GM23248 (cell line): ENCODE data around the gene PLA2G5. TPM values are rescaled to one million over a fixed set of nuclear protein-coding genes. Genes with fewer than 3 reads are reported as not detected.

Experiments used
- DNase-seq: peaks from one replicate; pipeline ENCODE4 v3.0.0-alpha.2; 2015
- H2AFZ ChIP-seq: fragments of 200-600 bp; sonication (generic); 2 replicates; pipeline ENCODE4 v1.6.1; 2016; ENCODE audit warnings: antibody characterized with exemption
- H3F3A ChIP-seq: fragments of 200-600 bp; sonication (generic); 2 replicates; pipeline ENCODE4 v1.6.1; 2016; ENCODE audit warnings: mild to moderate bottlenecking, antibody characterized with exemption, mixed run types; ENCODE audit not compliant: insufficient read depth
- H3K27ac ChIP-seq: fragments of 200-600 bp; sonication (generic); 2 replicates; pipeline ENCODE4 v1.5.1; 2016; ENCODE audit warnings: mild to moderate bottlenecking
- H3K27me3 ChIP-seq: fragments of 200-600 bp; sonication (generic); replicated peaks from 2 replicates; pipeline ENCODE4 v1.6.1; 2016; ENCODE audit warnings: mild to moderate bottlenecking; ENCODE audit not compliant: insufficient read depth
- H3K36me3 ChIP-seq: fragments of 200-600 bp; sonication (generic); 2 replicates; pipeline ENCODE4 v1.6.1; 2016; ENCODE audit warnings: low read depth, mild to moderate bottlenecking
- H3K4me1 ChIP-seq: fragments of 200-600 bp; sonication (generic); 2 replicates; pipeline ENCODE4 v1.6.1; 2016; ENCODE audit warnings: mild to moderate bottlenecking; ENCODE audit not compliant: insufficient read depth
- H3K4me2 ChIP-seq: fragments of 200-600 bp; sonication (generic); one replicate; pipeline ENCODE4 v1.6.1; 2016; ENCODE audit warnings: mild to moderate bottlenecking; ENCODE audit not compliant: unreplicated experiment
- H3K4me3 ChIP-seq: fragments of 200-600 bp; sonication (generic); 2 replicates; pipeline ENCODE4 v1.5.1; 2016; ENCODE audit warnings: mild to moderate bottlenecking
- H3K79me2 ChIP-seq: fragments of 200-600 bp; sonication (generic); 2 replicates; pipeline ENCODE4 v1.6.1; 2016; ENCODE audit warnings: mild to moderate bottlenecking; ENCODE audit not compliant: insufficient read depth
- H3K9ac ChIP-seq: fragments of 200-600 bp; sonication (generic); 2 replicates; pipeline ENCODE4 v1.6.1; 2016; ENCODE audit warnings: mild to moderate bottlenecking
- H3K9me2 ChIP-seq: fragments of 200-600 bp; sonication (generic); 2 replicates; pipeline ENCODE4 v1.6.1; 2016; ENCODE audit warnings: mixed run types, mild to moderate bottlenecking, moderate library complexity; ENCODE audit not compliant: insufficient read depth
- H3K9me3 ChIP-seq: fragments of 200-600 bp; sonication (generic); one replicate; pipeline ENCODE4 v1.6.1; 2017; ENCODE audit warnings: low read depth
- H4K20me1 ChIP-seq: fragments of 200-600 bp; sonication (generic); 2 replicates; pipeline ENCODE4 v1.6.0; 2016; ENCODE audit not compliant: insufficient read depth
- EZH2 ChIP-seq: fragments of 200-600 bp; sonication (generic); IDR thresholded peaks from 2 replicates; pipeline ENCODE4 v1.6.1; 2018; ENCODE audit warnings: antibody characterized with exemption, mild to moderate bottlenecking; ENCODE audit not compliant: insufficient read depth, poor library complexity, severe bottlenecking
- EZH2phosphoT487 ChIP-seq: fragments of 200-600 bp; sonication (generic); IDR thresholded peaks from 2 replicates; pipeline ENCODE4 v1.6.1; 2018; ENCODE audit warnings: antibody characterized with exemption, moderate library complexity, mild to moderate bottlenecking, low read depth; ENCODE audit not compliant: insufficient read depth
- WGBS, 2 experiments: methylation state at CpG; one replicate each; pipeline ENCODE4 v1.1.6; 2015 to 2017; ENCODE audit warnings: low lambda C conversion rate in 2 of 2, low coverage in 1 of 2; ENCODE audit errors: missing lambda C conversion rate in 2 of 2; 5-methylcytosine and 5-hydroxymethylcytosine counted together
- in situ Hi-C: fragments of 300-500 bp; cut with MboI; formaldehyde crosslinking; loops from 2 replicates; pipeline ENCODE4 v1.15.0; 2020
- polyA plus RNA-seq: library from polyadenylated mRNA; unstranded; fragments of >200 nt; fragmentation: Nextera tagmentation; extraction: Ambion mirVana; gene quantifications from 2 replicates; pipeline ENCODE4 v1.2.1, GENCODE V29; 2016
- total RNA-seq: library from RNA; depleted of rRNA; stranded (reverse); fragments of >200 nt; shearing (Covaris generic); gene quantifications from 2 replicates; pipeline ENCODE4 v1.2.3, GENCODE V29; 2014

The PLA2G5 gene
- total and polyA plus RNA-seq, 2 experiments from 2014 or later, result 0.16 TPM; not detected in 1

GRCh38 chr1:20099533-20099932 is 29.5 kb downstream of the PLA2G5 start:
- DNase-seq, result no peak
- no peak for TF ChIP-seq EZH2phosphoT487
- TF ChIP-seq EZH2, result no peak
- H3K9ac ChIP-seq, result no peak overlapping the region
- H3F3A ChIP-seq, result peaks cover 10% of the 10 kb centered on the region; the same call in 1 of the 2 replicates
- no peaks in the 10 kb centered on the region for H3K79me2 ChIP-seq
- H3K27ac ChIP-seq, result no peak overlapping the region
- peaks cover 13% of the 10 kb centered on the region for H3K4me1 ChIP-seq
- H4K20me1 ChIP-seq, result no peaks in the 10 kb centered on the region
- H2AFZ ChIP-seq, result no peak overlapping the region
- H3K36me3 ChIP-seq, result no peaks in the 10 kb centered on the region
- no peaks in the 10 kb centered on the region for H3K9me3 ChIP-seq
- no peaks in the 10 kb centered on the region for H3K9me2 ChIP-seq
- H3K4me2 ChIP-seq, result no peak overlapping the region
- no peak overlapping the region for H3K4me3 ChIP-seq
- 39 to 48% methylated on average over 3 of the region's 3 CpGs for WGBS, 2 experiments
- no peaks in the 10 kb centered on the region for H3K27me3 ChIP-seq
- in situ Hi-C loops, result no loop called here

GRCh38 chr1:20100632-20101355 is 30.8 kb downstream of the PLA2G5 start:
- Histone ChIP-seq H3K4me1 (peaks cover 16% of the 10 kb centered on the region), H3K79me2 (no peaks in the 10 kb centered on the region), H3K27me3 (no peaks in the 10 kb centered on the region), H3K27ac (no peak overlapping the region), H4K20me1 (no peaks in the 10 kb centered on the region), H3K36me3 (no peaks in the 10 kb centered on the region), H3K9me3 (no peaks in the 10 kb centered on the region), H2AFZ (no peak overlapping the region), H3K4me3 (no peak overlapping the region), H3F3A (peaks cover 10% of the 10 kb centered on the region; the same call in 1 of the 2 replicates), H3K9me2 (no peaks in the 10 kb centered on the region), H3K9ac (no peak overlapping the region), H3K4me2 (no peak overlapping the region)
- 39 to 40% methylated on average over 13 to 14 of the region's 14 CpGs for WGBS, 2 experiments
- peak; percentile 84 for DNase-seq
- in situ Hi-C loops, result no loop called here
- no peak for TF ChIP-seq EZH2
- no peak for TF ChIP-seq EZH2phosphoT487

GRCh38 chr1:20102875-20103274 is 32.9 kb downstream of the PLA2G5 start:
- Histone ChIP-seq H3K9ac (no peak overlapping the region), H3K27me3 (no peaks in the 10 kb centered on the region), H3K36me3 (no peaks in the 10 kb centered on the region), H3K9me2 (no peaks in the 10 kb centered on the region), H3K4me3 (no peak overlapping the region), H3K9me3 (no peaks in the 10 kb centered on the region), H3K27ac (peak overlapping the region; percentile 30), H2AFZ (no peak overlapping the region), H3K4me2 (peak overlapping the region; percentile 48), H3K79me2 (no peaks in the 10 kb centered on the region), H4K20me1 (no peaks in the 10 kb centered on the region), H3K4me1 (peaks cover 19% of the 10 kb centered on the region), H3F3A (peaks cover 10% of the 10 kb centered on the region; the same call in 1 of the 2 replicates)
- TF ChIP-seq EZH2, result no peak
- no peak for TF ChIP-seq EZH2phosphoT487
- DNase-seq, result peak; percentile 92
- WGBS, 2 experiments, result 4 to 13% methylated on average over 1 of the region's 1 CpG
- in situ Hi-C loops, result no loop called here

- Histone ChIP-seq H3K4me3 (no peak overlapping the region), H3K9me3 (no peaks in the 10 kb centered on the region), H3K4me1 (peaks cover 19% of the 10 kb centered on the region), H3K79me2 (no peaks in the 10 kb centered on the region), H2AFZ (no peak overlapping the region), H4K20me1 (no peaks in the 10 kb centered on the region), H3K27me3 (no peaks in the 10 kb centered on the region), H3F3A (peaks cover 11% of the 10 kb centered on the region), H3K36me3 (no peaks in the 10 kb centered on the region), H3K4me2 (no peak overlapping the region), H3K9ac (no peak overlapping the region), H3K9me2 (no peaks in the 10 kb centered on the region), H3K27ac (no peak overlapping the region)
- no peak for TF ChIP-seq EZH2phosphoT487
- TF ChIP-seq EZH2, result no peak
- 53 to 63% methylated on average over 1 of the region's 1 CpG for WGBS, 2 experiments
- DNase-seq, result no peak
- in situ Hi-C loops, result no loop called here
Measured at GRCh38 chr1:20105856-20106255, 35.9 kb downstream of the PLA2G5 start.

GRCh38 chr1:20107351-20107750 is 37.4 kb downstream of the PLA2G5 start:
- H3K79me2 ChIP-seq, result no peaks in the 10 kb centered on the region
- no peaks in the 10 kb centered on the region for H4K20me1 ChIP-seq
- no peaks in the 10 kb centered on the region for H3K27me3 ChIP-seq
- no peak for TF ChIP-seq EZH2
- no peak for TF ChIP-seq EZH2phosphoT487
- peaks cover 18% of the 10 kb centered on the region for H3F3A ChIP-seq
- no peak for DNase-seq
- H3K36me3 ChIP-seq, result no peaks in the 10 kb centered on the region
- H2AFZ ChIP-seq, result no peak overlapping the region
- no peaks in the 10 kb centered on the region for H3K9me3 ChIP-seq
- WGBS, 2 experiments, result 87 to 88% methylated on average over 4 of the region's 4 CpGs
- no peaks in the 10 kb centered on the region for H3K9me2 ChIP-seq
- H3K9ac ChIP-seq, result no peak overlapping the region
- in situ Hi-C loops, result no loop called here
- no peak overlapping the region for H3K27ac ChIP-seq
- H3K4me1 ChIP-seq, result peaks cover 24% of the 10 kb centered on the region
- no peak overlapping the region for H3K4me3 ChIP-seq
- no peak overlapping the region for H3K4me2 ChIP-seq
